ENCODE measurements around the gene WDR89.
"Not testable (repeated sequence)": the region's sequence is repeated elsewhere in the genome, so short reads cannot be mapped to it uniquely, and the experiment has no call there.

The WDR89 gene

DNA sequence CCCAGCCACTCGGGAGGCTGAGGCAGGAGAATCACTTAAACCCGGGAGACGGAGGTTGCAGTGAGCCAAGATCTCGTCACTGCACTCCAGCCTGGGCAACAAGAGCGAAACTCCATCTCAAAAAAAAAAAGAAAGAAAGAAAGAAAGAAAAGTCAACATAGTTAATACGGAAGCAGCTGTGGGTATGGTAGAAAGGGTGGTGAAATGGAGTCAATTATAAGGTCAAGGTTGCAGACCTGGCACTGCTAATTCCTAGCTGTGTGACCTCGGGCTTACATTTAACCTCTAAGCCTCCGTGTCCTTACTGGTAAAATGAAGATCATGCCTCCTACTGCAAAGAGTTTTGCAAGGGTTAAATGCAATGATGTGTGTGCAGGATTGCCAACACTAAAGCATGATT lies 58.6 kb downstream of the WDR89 start:
- not testable (repeated sequence) for H3K4me1 ChIP-seq (ENCODE audit: insufficient read depth, low read length); H3K9me3 ChIP-seq (ENCODE audit: low read length); H3K27me3 ChIP-seq (ENCODE audit: control insufficient read depth in 1 of 2, insufficient read depth in 2 of 2, low read length in 2 of 2); H3K36me3 ChIP-seq (ENCODE audit: insufficient read depth, low read length); H3K9ac ChIP-seq (ENCODE audit: low read length); H3K27ac ChIP-seq (ENCODE audit: low read depth, low read length); H3K4me3 ChIP-seq (ENCODE audit: low read depth in 1 of 2, low read length in 2 of 2)

DNA sequence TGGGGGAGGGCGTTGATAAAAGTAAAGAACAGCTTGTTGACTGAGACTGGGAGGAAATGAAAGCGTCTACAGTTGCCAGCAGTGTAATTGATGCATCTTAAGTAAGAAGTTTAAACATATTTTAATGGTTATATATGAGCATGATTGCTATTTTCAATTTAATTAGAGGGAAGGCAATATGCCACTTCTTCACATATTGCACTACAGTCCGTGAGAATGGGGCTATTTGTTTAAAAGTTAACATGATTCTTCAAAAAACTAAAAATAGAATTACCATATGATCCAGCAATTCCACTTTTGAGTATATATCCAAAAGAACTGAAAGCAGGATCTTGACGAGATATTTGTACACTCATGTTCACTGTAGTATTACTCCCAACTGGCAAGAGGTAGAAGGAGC lies 60.2 kb downstream of the WDR89 start:
- no peak overlapping the region for H3K9ac ChIP-seq (ENCODE audit: low read length)
- no peaks in the 10 kb centered on the region for H3K36me3 ChIP-seq (ENCODE audit: insufficient read depth, low read length)
- H3K9me3 ChIP-seq (ENCODE audit: low read length): no peaks in the 10 kb centered on the region
- no peak overlapping the region for H3K4me3 ChIP-seq (ENCODE audit: low read depth in 1 of 2, low read length in 2 of 2)
- H3K27me3 ChIP-seq (ENCODE audit: control insufficient read depth in 1 of 2, insufficient read depth in 2 of 2, low read length in 2 of 2): no peaks in the 10 kb centered on the region
- H3K27ac ChIP-seq (ENCODE audit: low read depth, low read length): no peak overlapping the region
- no peaks in the 10 kb centered on the region for H3K4me1 ChIP-seq (ENCODE audit: insufficient read depth, low read length)

GRCh38 chr14:63578300-63578699 lies 63.4 kb downstream of the WDR89 start:
- Histone ChIP-seq H3K36me3 (ENCODE audit: insufficient read depth, low read length) (no peaks in the 10 kb centered on the region), H3K4me1 (ENCODE audit: insufficient read depth, low read length) (no peaks in the 10 kb centered on the region), H3K9me3 (ENCODE audit: low read length) (no peaks in the 10 kb centered on the region), H3K9ac (ENCODE audit: low read length) (no peak overlapping the region), H3K27ac (ENCODE audit: low read depth, low read length) (no peak overlapping the region), H3K4me3 (ENCODE audit: low read depth in 1 of 2, low read length in 2 of 2) (no peak overlapping the region), H3K27me3 (ENCODE audit: control insufficient read depth in 1 of 2, insufficient read depth in 2 of 2, low read length in 2 of 2) (no peaks in the 10 kb centered on the region)

GRCh38 chr14:63573581-63573980 lies 68.1 kb downstream of the WDR89 start:
- Histone ChIP-seq H3K4me1 (ENCODE audit: insufficient read depth, low read length) (no peaks in the 10 kb centered on the region), H3K27ac (ENCODE audit: low read depth, low read length) (no peak overlapping the region), H3K9ac (ENCODE audit: low read length) (no peak overlapping the region), H3K4me3 (ENCODE audit: low read depth in 1 of 2, low read length in 2 of 2) (no peak overlapping the region), H3K36me3 (ENCODE audit: insufficient read depth, low read length) (no peaks in the 10 kb centered on the region), H3K27me3 (ENCODE audit: control insufficient read depth in 1 of 2, insufficient read depth in 2 of 2, low read length in 2 of 2) (no peaks in the 10 kb centered on the region), H3K9me3 (ENCODE audit: low read length) (no peaks in the 10 kb centered on the region)

- no peaks in the 10 kb centered on the region for H3K27me3 ChIP-seq (ENCODE audit: control insufficient read depth in 1 of 2, insufficient read depth in 2 of 2, low read length in 2 of 2)
- H3K9ac ChIP-seq (ENCODE audit: low read length): no peak overlapping the region
- H3K27ac ChIP-seq (ENCODE audit: low read depth, low read length): no peak overlapping the region
- H3K4me1 ChIP-seq (ENCODE audit: insufficient read depth, low read length): no peaks in the 10 kb centered on the region
- no peak overlapping the region for H3K4me3 ChIP-seq (ENCODE audit: low read depth in 1 of 2, low read length in 2 of 2)
- no peaks in the 10 kb centered on the region for H3K36me3 ChIP-seq (ENCODE audit: insufficient read depth, low read length)
- H3K9me3 ChIP-seq (ENCODE audit: low read length): no peaks in the 10 kb centered on the region
These were observed 76.2 kb downstream of the WDR89 start for GRCh38 chr14:63565448-63565847.

DNA sequence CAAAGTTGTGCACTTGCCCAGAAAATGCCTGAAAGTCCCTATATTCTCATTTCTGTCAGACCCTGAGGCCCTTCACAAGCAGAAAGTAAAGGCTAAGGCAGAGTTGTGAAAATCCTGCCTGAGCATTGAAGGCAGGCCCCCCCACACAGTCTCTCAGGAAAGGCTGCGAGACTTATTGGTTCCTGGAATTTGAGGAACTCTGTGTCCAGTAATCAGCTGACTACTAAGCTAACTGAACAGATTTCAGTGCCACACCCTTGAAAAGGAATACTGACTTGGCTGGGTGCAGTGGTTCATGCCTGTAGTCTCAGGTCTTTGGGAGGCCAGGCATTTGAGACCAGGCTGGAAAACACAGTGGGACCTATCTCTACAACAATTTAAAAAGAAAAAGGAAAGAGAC lies 77.4 kb downstream of the WDR89 start:
- Histone ChIP-seq H3K4me1 (ENCODE audit: insufficient read depth, low read length) (no peaks in the 10 kb centered on the region), H3K9ac (ENCODE audit: low read length) (no peak overlapping the region), H3K9me3 (ENCODE audit: low read length) (no peaks in the 10 kb centered on the region), H3K36me3 (ENCODE audit: insufficient read depth, low read length) (no peaks in the 10 kb centered on the region), H3K27ac (ENCODE audit: low read depth, low read length) (no peak overlapping the region), H3K4me3 (ENCODE audit: low read depth in 1 of 2, low read length in 2 of 2) (no peak overlapping the region), H3K27me3 (ENCODE audit: control insufficient read depth in 1 of 2, insufficient read depth in 2 of 2, low read length in 2 of 2) (no peaks in the 10 kb centered on the region)

GRCh38 chr14:63563370-63564026 lies 78.2 kb downstream of the WDR89 start:
- Histone ChIP-seq H3K36me3 (ENCODE audit: insufficient read depth, low read length) (no peaks in the 10 kb centered on the region), H3K27me3 (ENCODE audit: control insufficient read depth in 1 of 2, insufficient read depth in 2 of 2, low read length in 2 of 2) (no peaks in the 10 kb centered on the region), H3K9me3 (ENCODE audit: low read length) (no peaks in the 10 kb centered on the region), H3K4me1 (ENCODE audit: insufficient read depth, low read length) (no peaks in the 10 kb centered on the region), H3K27ac (ENCODE audit: low read depth, low read length) (no peak overlapping the region), H3K4me3 (ENCODE audit: low read depth in 1 of 2, low read length in 2 of 2) (no peak overlapping the region), H3K9ac (ENCODE audit: low read length) (no peak overlapping the region)

- Histone ChIP-seq H3K4me3 (ENCODE audit: low read depth in 1 of 2, low read length in 2 of 2) (no peak overlapping the region), H3K9me3 (ENCODE audit: low read length) (no peaks in the 10 kb centered on the region), H3K27me3 (ENCODE audit: control insufficient read depth in 1 of 2, insufficient read depth in 2 of 2, low read length in 2 of 2) (no peaks in the 10 kb centered on the region), H3K9ac (ENCODE audit: low read length) (no peak overlapping the region), H3K27ac (ENCODE audit: low read depth, low read length) (no peak overlapping the region), H3K36me3 (ENCODE audit: insufficient read depth, low read length) (no peaks in the 10 kb centered on the region), H3K4me1 (ENCODE audit: insufficient read depth, low read length) (no peaks in the 10 kb centered on the region)
These were observed 79.3 kb downstream of the WDR89 start for GRCh38 chr14:63562405-63562804.

DNA sequence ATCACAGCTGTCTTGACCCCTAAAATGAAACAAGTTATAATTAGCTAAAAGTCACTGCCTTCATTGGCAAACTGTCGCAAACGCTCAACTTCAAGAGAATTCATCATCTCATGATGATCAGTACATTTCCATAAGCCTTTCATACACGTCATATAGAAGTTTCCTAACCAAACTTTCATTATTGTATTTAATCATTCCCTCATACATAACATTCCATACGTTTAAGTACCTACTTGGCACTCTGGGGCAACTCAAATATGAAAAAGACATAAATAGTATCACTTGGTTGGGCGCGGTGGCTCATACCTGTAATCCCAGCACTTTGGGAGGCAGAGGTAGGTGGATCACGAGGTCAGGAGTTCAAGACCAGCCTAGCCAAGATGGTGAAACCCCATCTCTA lies 86.1 kb downstream of the WDR89 start:
- no peak overlapping the region for H3K4me3 ChIP-seq (ENCODE audit: low read depth in 1 of 2, low read length in 2 of 2)
- H3K27me3 ChIP-seq (ENCODE audit: control insufficient read depth in 1 of 2, insufficient read depth in 2 of 2, low read length in 2 of 2): no peaks in the 10 kb centered on the region
- H3K4me1 ChIP-seq (ENCODE audit: insufficient read depth, low read length): no peaks in the 10 kb centered on the region
- no peak overlapping the region for H3K9ac ChIP-seq (ENCODE audit: low read length)
- H3K36me3 ChIP-seq (ENCODE audit: insufficient read depth, low read length): no peaks in the 10 kb centered on the region
- no peaks in the 10 kb centered on the region for H3K9me3 ChIP-seq (ENCODE audit: low read length)
- no peak overlapping the region for H3K27ac ChIP-seq (ENCODE audit: low read depth, low read length)

DNA sequence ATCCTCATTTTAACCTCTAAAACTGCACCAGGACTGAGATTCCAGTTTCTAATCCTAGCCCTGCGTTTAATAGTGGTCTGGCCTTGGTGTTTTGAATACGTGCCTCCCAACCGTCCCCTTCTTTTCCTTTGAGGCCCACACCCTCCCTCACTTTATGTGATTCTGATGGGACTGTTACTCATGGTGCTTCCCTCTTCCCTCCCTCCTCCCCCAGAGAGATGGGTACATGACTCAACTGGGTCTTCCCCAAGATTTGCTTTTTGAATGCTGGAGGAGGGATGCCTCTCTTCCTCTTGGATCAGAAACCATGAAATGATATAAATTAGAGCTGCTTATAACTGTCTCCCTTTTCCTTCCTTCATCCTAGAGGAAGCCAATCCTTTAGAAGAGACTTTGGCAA lies 90.3 kb downstream of the WDR89 start:
- Histone ChIP-seq H3K9ac (ENCODE audit: low read length) (no peak overlapping the region), H3K27ac (ENCODE audit: low read depth, low read length) (no peak overlapping the region), H3K9me3 (ENCODE audit: low read length) (no peaks in the 10 kb centered on the region), H3K27me3 (ENCODE audit: control insufficient read depth in 1 of 2, insufficient read depth in 2 of 2, low read length in 2 of 2) (no peaks in the 10 kb centered on the region), H3K4me3 (ENCODE audit: low read depth in 1 of 2, low read length in 2 of 2) (no peak overlapping the region), H3K4me1 (ENCODE audit: insufficient read depth, low read length) (no peaks in the 10 kb centered on the region), H3K36me3 (ENCODE audit: insufficient read depth, low read length) (no peaks in the 10 kb centered on the region)

DNA sequence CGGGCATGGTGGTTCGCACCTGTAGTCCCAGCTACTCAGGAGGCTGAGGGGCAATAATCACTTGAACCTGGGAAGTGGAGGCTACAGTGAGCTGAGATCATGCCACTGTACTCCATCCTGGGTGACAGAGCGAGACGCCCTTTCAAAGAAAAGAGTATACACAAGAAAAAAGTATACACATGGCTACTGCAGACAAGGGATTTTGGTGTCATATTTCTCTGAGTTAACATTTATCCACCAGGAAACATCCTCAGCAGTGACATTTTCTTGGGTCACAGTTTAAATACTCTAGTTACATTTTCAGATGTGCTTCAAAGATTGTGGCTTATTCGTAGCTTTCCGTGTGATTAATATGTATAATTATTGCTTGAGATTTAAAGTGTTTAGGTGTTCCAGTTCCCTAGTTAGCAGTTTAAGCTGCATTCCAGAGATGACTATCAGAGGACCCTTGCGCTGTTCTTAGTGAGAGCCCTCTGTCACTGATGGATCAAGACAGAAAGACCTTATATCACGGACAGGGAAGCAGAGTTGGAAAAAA lies 93.8 kb downstream of the WDR89 start:
- H3K27ac ChIP-seq (ENCODE audit: low read depth, low read length): no peak overlapping the region
- H3K9ac ChIP-seq (ENCODE audit: low read length): no peak overlapping the region
- no peaks in the 10 kb centered on the region for H3K9me3 ChIP-seq (ENCODE audit: low read length)
- H3K27me3 ChIP-seq (ENCODE audit: control insufficient read depth in 1 of 2, insufficient read depth in 2 of 2, low read length in 2 of 2): no peaks in the 10 kb centered on the region
- H3K4me1 ChIP-seq (ENCODE audit: insufficient read depth, low read length): peaks cover 6% of the 10 kb centered on the region
- no peak overlapping the region for H3K4me3 ChIP-seq (ENCODE audit: low read depth in 1 of 2, low read length in 2 of 2)
- H3K36me3 ChIP-seq (ENCODE audit: insufficient read depth, low read length): no peaks in the 10 kb centered on the region
